ENCODE results near the gene OPCML. TPM values are rescaled to one million over a fixed set of nuclear protein-coding genes. Genes with fewer than 3 reads are reported as not detected.

Gene OPCML
- total RNA-seq, 3 donors from 2014 or later = not detected

- no peaks in the 10 kb centered on the region for H3K36me3 Mint-ChIP-seq (ENCODE audit: insufficient read depth)
- peaks cover 19% of the 10 kb centered on the region for H3K27me3 Mint-ChIP-seq (ENCODE audit: low read depth)
- no peaks in the 10 kb centered on the region for H3K4me1 Mint-ChIP-seq (ENCODE audit: low read depth)
- DNase-seq = no peak
- no peak for ATAC-seq
- no peak overlapping the region for H3K4me3 Mint-ChIP-seq
- H3K9me3 Mint-ChIP-seq = no peaks in the 10 kb centered on the region
Observed at GRCh38 chr11:133058501-133058900, 473.8 kb downstream of the OPCML start.

- H3K4me1 Mint-ChIP-seq (ENCODE audit: low read depth) = no peaks in the 10 kb centered on the region
- no peaks in the 10 kb centered on the region for H3K9me3 Mint-ChIP-seq
- ATAC-seq = no peak
- DNase-seq = no peak
- H3K36me3 Mint-ChIP-seq (ENCODE audit: insufficient read depth) = no peaks in the 10 kb centered on the region
- no peaks in the 10 kb centered on the region for H3K27me3 Mint-ChIP-seq (ENCODE audit: low read depth)
- H3K4me3 Mint-ChIP-seq = no peak overlapping the region
Observed at GRCh38 chr11:133053124-133053776, 479.1 kb downstream of the OPCML start.

- no peak overlapping the region for H3K4me3 Mint-ChIP-seq
Observed at GRCh38 chr11:133052537-133052936, 479.8 kb downstream of the OPCML start.

DNA sequence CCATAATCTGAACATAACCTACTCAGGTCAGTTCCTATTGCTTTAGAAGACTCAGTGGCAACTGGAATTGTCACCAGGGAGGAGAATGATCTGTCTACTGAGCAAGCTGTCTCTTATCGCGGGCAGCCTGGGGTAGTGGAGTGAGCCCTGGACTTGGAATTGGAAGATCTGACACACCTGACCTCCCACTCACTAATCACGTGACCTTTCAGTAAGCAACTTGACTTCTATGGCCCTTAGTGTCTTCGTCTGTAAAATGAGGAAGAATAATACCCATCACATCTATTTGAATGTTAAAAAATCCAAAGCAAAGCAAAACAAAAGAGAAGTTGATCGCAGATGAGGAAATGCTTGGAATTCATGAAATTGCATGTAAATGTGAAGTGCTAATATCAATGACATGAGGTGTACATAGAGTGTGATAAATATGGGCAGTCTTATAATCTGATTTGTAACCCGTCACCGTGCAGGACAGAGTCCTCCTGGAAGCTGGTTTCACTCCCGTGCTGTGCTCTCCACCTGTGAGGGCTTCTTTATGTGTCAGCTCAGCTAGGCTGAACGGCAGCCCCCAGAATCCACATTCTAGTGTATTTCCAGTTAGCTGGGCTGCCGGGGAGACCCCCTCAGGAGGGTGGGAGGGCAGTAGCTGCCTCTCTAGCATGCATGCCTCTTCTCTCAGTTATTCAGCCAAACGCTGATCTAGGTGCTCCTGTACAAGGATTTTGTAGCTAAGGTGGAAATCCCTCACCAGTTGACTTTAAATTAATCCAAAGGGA lies 482.9 kb downstream of the OPCML start:
- Mint-ChIP-seq H3K9me3 (no peaks in the 10 kb centered on the region), H3K4me1 (ENCODE audit: low read depth) (no peaks in the 10 kb centered on the region), H3K4me3 (no peak overlapping the region), H3K27me3 (ENCODE audit: low read depth) (no peaks in the 10 kb centered on the region), H3K36me3 (ENCODE audit: insufficient read depth) (no peaks in the 10 kb centered on the region)
- DNase-seq = no peak
- ATAC-seq = no peak

More at GRCh38 chr11:133052537-133052936, 479.8 kb downstream of the OPCML start:
- H3K36me3 Mint-ChIP-seq (ENCODE audit: insufficient read depth) = no peaks in the 10 kb centered on the region
- no peaks in the 10 kb centered on the region for H3K4me1 Mint-ChIP-seq (ENCODE audit: low read depth)
- no peak for ATAC-seq
- no peaks in the 10 kb centered on the region for H3K27me3 Mint-ChIP-seq (ENCODE audit: low read depth)
- no peak for DNase-seq
- H3K9me3 Mint-ChIP-seq = no peaks in the 10 kb centered on the region

DNA sequence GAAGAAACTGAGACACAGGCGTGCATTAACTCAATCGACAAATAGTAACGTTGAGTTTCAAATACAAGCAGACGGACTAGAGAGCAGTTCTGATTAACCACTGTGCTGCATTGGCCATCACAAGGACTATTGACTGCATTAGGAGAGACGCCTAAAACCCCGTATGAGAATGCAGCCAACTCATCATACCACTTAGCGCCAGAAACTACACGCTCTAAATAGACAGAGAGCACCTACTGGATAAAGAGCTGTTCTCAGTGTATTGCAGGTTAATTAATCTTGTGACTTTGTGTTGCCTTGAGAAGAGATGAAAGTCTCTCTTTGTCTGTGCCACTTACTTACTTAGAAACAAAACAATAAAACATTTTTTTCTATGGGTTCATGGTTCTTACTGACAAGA lies 484.0 kb downstream of the OPCML start:
- no peaks in the 10 kb centered on the region for H3K27me3 Mint-ChIP-seq (ENCODE audit: low read depth)
- no peak for ATAC-seq
- no peaks in the 10 kb centered on the region for H3K36me3 Mint-ChIP-seq (ENCODE audit: insufficient read depth)
- H3K9me3 Mint-ChIP-seq = no peaks in the 10 kb centered on the region
- no peak overlapping the region for H3K4me3 Mint-ChIP-seq
- no peak for DNase-seq
- no peaks in the 10 kb centered on the region for H3K4me1 Mint-ChIP-seq (ENCODE audit: low read depth)

- Mint-ChIP-seq H3K27me3 (ENCODE audit: low read depth) (no peaks in the 10 kb centered on the region), H3K4me1 (ENCODE audit: low read depth) (no peaks in the 10 kb centered on the region), H3K4me3 (no peak overlapping the region), H3K9me3 (no peaks in the 10 kb centered on the region), H3K36me3 (ENCODE audit: insufficient read depth) (no peaks in the 10 kb centered on the region)
- ATAC-seq = no peak
- DNase-seq = no peak
Observed at GRCh38 chr11:133047771-133048115, 484.6 kb downstream of the OPCML start.

GRCh38 chr11:133047036-133047770 lies 485.1 kb downstream of the OPCML start:
- Mint-ChIP-seq H3K4me1 (ENCODE audit: low read depth) (no peaks in the 10 kb centered on the region), H3K27me3 (ENCODE audit: low read depth) (no peaks in the 10 kb centered on the region), H3K4me3 (no peak overlapping the region), H3K36me3 (ENCODE audit: insufficient read depth) (no peaks in the 10 kb centered on the region), H3K9me3 (no peaks in the 10 kb centered on the region)
- DNase-seq (no peak), ATAC-seq (no peak)

DNA sequence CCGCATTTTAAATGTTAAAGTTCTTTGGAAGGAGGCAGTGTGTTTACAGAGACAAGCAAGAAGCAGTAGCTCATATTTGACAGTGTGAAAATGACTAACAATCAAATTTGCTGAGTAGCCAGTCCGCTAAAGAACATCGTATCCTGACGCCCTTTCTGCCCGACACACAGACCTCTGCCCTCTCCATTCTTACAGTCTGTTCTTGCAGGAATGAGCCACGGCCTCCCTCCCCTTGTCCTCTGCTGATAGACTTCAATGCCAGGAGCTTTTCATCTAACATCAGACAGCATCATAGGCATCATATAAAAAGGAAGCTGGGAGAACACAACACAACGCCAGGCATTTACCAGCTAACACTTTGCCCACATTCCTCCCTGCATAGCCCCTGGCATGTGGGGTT lies 486.0 kb downstream of the OPCML start:
- no peak for DNase-seq
- no peaks in the 10 kb centered on the region for H3K9me3 Mint-ChIP-seq
- H3K4me1 Mint-ChIP-seq (ENCODE audit: low read depth) = no peaks in the 10 kb centered on the region
- no peaks in the 10 kb centered on the region for H3K36me3 Mint-ChIP-seq (ENCODE audit: insufficient read depth)
- no peaks in the 10 kb centered on the region for H3K27me3 Mint-ChIP-seq (ENCODE audit: low read depth)
- H3K4me3 Mint-ChIP-seq = no peak overlapping the region
- no peak for ATAC-seq

DNA sequence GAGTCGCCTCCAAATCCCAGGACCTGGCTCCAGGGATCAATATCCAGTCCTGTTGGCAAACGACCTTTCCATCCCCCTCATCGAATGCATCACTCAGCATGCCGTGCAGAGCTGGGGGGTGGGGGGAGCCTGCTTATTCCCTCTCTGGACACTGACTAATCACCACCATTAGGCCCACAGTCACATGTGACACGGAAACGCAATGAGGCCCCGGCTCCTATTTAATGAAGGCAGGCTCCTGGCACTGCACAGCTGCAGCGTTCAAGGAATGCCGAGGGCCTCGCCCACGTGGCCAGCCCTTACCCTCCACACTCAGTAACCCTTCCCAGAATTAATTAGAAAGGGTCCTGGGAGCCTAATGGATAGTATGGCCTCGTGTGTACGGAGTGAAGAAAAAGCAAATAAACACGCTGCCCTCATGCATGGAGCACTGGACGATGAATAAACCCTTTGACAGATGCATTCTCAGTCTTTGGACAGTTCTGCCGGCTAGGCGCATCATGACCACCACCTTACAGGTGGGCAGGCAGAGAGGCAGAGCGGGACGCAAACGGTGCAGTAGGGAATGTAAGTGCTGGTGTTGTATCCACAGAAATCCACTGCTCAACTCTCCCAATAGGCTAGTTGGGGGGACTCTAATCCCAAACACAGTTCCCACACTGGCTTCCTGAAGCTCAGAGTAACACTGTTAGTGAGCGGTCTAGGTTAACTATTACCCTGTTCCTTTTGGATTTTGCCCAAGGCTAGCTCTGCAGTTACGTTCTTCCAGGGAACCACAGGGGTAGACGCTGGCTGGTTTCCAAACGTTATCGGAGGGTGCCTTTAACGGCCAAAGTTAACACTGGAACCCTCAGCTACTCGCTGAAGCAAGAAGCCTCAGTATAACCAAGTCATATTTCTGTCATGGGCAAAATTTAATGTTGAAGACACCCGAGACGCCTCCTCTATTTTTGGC lies 490.1 kb downstream of the OPCML start:
- Mint-ChIP-seq H3K27me3 (ENCODE audit: low read depth) (peaks cover 4% of the 10 kb centered on the region), H3K4me1 (ENCODE audit: low read depth) (no peaks in the 10 kb centered on the region), H3K36me3 (ENCODE audit: insufficient read depth) (no peaks in the 10 kb centered on the region), H3K9me3 (no peaks in the 10 kb centered on the region), H3K4me3 (no peak overlapping the region)
- no peak for DNase-seq
- ATAC-seq = no peak

DNA sequence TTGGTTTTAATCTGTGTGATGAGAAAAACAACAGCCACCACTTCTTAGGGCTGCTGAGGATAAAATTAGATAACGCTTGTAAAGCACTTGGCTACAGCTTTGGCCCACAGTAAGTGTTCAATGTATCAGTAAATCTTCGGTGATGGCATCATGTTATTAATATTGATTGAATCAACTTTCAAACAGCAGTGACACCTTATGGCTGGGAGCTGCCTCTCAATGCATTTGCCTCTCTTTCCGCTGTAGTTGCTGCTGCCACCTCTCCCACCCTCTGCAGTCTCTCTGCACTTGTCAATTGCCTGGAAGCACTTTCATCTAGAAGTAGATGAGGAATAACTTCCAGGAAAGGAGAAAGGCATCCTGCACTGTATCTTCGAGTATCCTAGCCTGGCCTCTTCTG lies 491.1 kb downstream of the OPCML start:
- Mint-ChIP-seq H3K36me3 (ENCODE audit: insufficient read depth) (no peaks in the 10 kb centered on the region), H3K4me1 (ENCODE audit: low read depth) (no peaks in the 10 kb centered on the region), H3K4me3 (no peak overlapping the region), H3K9me3 (no peaks in the 10 kb centered on the region), H3K27me3 (ENCODE audit: low read depth) (peaks cover 4% of the 10 kb centered on the region)
- ATAC-seq (no peak), DNase-seq (no peak)

- no peaks in the 10 kb centered on the region for H3K4me1 Mint-ChIP-seq (ENCODE audit: low read depth)
- H3K36me3 Mint-ChIP-seq (ENCODE audit: insufficient read depth) = no peaks in the 10 kb centered on the region
- no peak overlapping the region for H3K4me3 Mint-ChIP-seq
- peaks cover 4% of the 10 kb centered on the region for H3K27me3 Mint-ChIP-seq (ENCODE audit: low read depth)
- DNase-seq (no peak), ATAC-seq (no peak)
- H3K9me3 Mint-ChIP-seq = no peaks in the 10 kb centered on the region
Observed at GRCh38 chr11:133040289-133040900, 491.9 kb downstream of the OPCML start.

GRCh38 chr11:133038850-133039249 lies 493.5 kb downstream of the OPCML start:
- H3K36me3 Mint-ChIP-seq (ENCODE audit: insufficient read depth) = no peaks in the 10 kb centered on the region
- H3K27me3 Mint-ChIP-seq (ENCODE audit: low read depth) = peaks cover 4% of the 10 kb centered on the region
- no peak overlapping the region for H3K4me3 Mint-ChIP-seq
- no peaks in the 10 kb centered on the region for H3K9me3 Mint-ChIP-seq
- no peaks in the 10 kb centered on the region for H3K4me1 Mint-ChIP-seq (ENCODE audit: low read depth)
- no peak for DNase-seq
- ATAC-seq = no peak

DNA sequence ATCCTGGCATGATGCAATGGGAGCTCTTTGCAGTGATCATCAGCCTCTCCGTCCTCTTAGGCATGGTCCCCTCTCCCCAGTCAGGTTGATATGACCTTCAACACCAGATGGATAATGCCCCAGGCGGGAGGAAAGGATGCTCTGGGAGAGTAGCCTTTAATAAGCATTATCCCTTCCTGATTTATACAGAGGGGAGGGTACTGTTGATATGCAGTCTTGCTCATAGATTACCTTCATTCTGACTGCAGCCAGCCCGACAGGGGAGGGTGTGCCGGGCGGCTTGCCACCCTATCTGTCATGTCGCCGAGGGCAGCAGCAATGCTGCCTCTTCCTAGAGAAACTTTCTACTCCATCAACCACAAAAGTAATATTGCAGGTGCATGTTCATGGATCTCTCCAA lies 497.4 kb downstream of the OPCML start:
- H3K27me3 Mint-ChIP-seq (ENCODE audit: low read depth) = no peaks in the 10 kb centered on the region
- H3K36me3 Mint-ChIP-seq (ENCODE audit: insufficient read depth) = no peaks in the 10 kb centered on the region
- H3K4me1 Mint-ChIP-seq (ENCODE audit: low read depth) = no peaks in the 10 kb centered on the region
- no peak overlapping the region for H3K4me3 Mint-ChIP-seq
- ATAC-seq (no peak), DNase-seq (no peak)
- H3K9me3 Mint-ChIP-seq = no peaks in the 10 kb centered on the region

- Mint-ChIP-seq H3K4me3 (no peak overlapping the region), H3K27me3 (ENCODE audit: low read depth) (peaks cover 2% of the 10 kb centered on the region), H3K9me3 (peaks cover 4% of the 10 kb centered on the region), H3K4me1 (ENCODE audit: low read depth) (no peaks in the 10 kb centered on the region), H3K36me3 (ENCODE audit: insufficient read depth) (no peaks in the 10 kb centered on the region)
- DNase-seq (no peak), ATAC-seq (no peak)
Observed at GRCh38 chr11:133029107-133029506, 503.2 kb downstream of the OPCML start.
